Gastroesophageal sphincter (tissue), 3 donors: ENCODE data around the gene GDF3.

Experiments used
- POLR2A ChIP-seq, 2 donors: fragments of 450-650 bp; IDR thresholded peaks; one replicate each; pipeline ENCODE4 v1.6.1; 2017; ENCODE audit warnings: antibody characterized with exemption in 2 of 2, mild to moderate bottlenecking in 2 of 2, moderate library complexity in 1 of 2
- POLR2AphosphoS5 ChIP-seq: sonication (generic); formaldehyde crosslinking; IDR thresholded peaks from one replicate; pipeline ENCODE4 v1.6.1; 2017; ENCODE audit warnings: antibody characterized with exemption
- TF ChIP-seq, protein P1 (sequence below), 4 experiments: fragments of 200-600 bp in 2 of 4; fragments of 450-650 bp in 2 of 4; sonication (generic) in 1 of 4; IDR thresholded peaks; one replicate each; pipeline ENCODE4 v1.5.1; 2017 to 2019; ENCODE audit warnings: antibody characterized with exemption in 4 of 4, mild to moderate bottlenecking in 2 of 4, moderate library complexity in 2 of 4

DNA sequence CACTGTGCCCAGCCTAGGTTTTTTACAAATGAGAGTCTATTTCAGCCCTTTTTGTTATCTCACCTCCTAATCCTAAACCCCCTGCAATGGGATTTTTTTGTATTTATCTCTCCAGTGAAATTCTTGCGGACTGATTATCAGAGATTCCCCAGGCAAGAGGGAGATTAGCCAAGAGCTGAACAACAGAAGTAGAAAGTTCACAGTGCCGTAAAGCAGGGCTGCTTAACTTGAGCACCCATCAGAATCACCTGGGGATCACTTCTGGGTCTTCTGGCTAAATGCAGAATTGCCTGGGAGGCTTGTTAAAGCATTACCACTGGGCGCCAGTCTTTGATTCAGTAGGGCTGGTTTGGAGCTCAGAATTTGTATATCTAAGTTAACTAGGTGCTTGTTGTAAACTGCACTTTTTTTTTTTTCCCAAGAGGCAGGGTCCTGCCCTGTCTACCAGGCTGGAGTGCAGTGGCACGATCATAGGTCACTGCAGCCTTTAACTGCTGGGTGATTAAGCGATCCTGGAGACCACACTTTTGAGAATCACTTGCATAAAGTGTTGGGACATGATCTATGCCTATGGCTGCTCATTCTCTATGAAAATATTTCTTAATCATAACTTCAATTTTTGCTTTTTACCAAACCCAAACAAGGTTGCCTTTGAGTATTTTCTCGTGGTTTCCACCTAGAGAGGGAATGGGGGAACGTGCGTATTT lies 14.5 kb upstream of the GDF3 start:
- TF ChIP-seq, protein P1, sequence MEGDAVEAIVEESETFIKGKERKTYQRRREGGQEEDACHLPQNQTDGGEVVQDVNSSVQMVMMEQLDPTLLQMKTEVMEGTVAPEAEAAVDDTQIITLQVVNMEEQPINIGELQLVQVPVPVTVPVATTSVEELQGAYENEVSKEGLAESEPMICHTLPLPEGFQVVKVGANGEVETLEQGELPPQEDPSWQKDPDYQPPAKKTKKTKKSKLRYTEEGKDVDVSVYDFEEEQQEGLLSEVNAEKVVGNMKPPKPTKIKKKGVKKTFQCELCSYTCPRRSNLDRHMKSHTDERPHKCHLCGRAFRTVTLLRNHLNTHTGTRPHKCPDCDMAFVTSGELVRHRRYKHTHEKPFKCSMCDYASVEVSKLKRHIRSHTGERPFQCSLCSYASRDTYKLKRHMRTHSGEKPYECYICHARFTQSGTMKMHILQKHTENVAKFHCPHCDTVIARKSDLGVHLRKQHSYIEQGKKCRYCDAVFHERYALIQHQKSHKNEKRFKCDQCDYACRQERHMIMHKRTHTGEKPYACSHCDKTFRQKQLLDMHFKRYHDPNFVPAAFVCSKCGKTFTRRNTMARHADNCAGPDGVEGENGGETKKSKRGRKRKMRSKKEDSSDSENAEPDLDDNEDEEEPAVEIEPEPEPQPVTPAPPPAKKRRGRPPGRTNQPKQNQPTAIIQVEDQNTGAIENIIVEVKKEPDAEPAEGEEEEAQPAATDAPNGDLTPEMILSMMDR (IDR thresholded peaks at IDR 0.05): no peak
- TF ChIP-seq POLR2A (IDR thresholded peaks at IDR 0.05) (no peak), POLR2AphosphoS5 (no peak)
